Parathyroid adenoma (tissue), 2 donors: Measurements from ENCODE around the gene MREG.
"Not testable (repeated sequence)": the region's sequence is repeated elsewhere in the genome, so short reads cannot be mapped to it uniquely, and the experiment has no call there.

Source experiments
- H2AFZ ChIP-seq: fragments of 300-600 bp; sonication (generic); one replicate; pipeline ENCODE4 v1.7.0; 2017; ENCODE audit warnings: antibody characterized with exemption, mild to moderate bottlenecking
- H3K27ac ChIP-seq: fragments of 300-600 bp; sonication (generic); one replicate; pipeline ENCODE4 v1.7.0; 2017
- H3K27me3 ChIP-seq: fragments of 300-600 bp; sonication (generic); one replicate; pipeline ENCODE4 v1.7.0; 2017; ENCODE audit warnings: low read length; ENCODE audit not compliant: control insufficient read depth, insufficient read depth
- H3K36me3 ChIP-seq: fragments of 300-600 bp; sonication (generic); one replicate; pipeline ENCODE4 v1.7.0; 2017; ENCODE audit warnings: low read length; ENCODE audit not compliant: control insufficient read depth, insufficient read depth
- H3K4me1 ChIP-seq: fragments of 300-600 bp; sonication (generic); one replicate; pipeline ENCODE4 v1.7.0; 2017; ENCODE audit warnings: control low read depth
- H3K4me2 ChIP-seq: fragments of 300-600 bp; sonication (generic); one replicate; pipeline ENCODE4 v1.7.0; 2017; ENCODE audit warnings: low read length
- H3K4me3 ChIP-seq: fragments of 300-600 bp; sonication (generic); one replicate; pipeline ENCODE4 v1.7.0; 2017; ENCODE audit warnings: low read depth, low read length
- H3K79me2 ChIP-seq: fragments of 300-600 bp; sonication (generic); one replicate; pipeline ENCODE4 v1.7.0; 2017; ENCODE audit warnings: control low read depth
- H3K9ac ChIP-seq: fragments of 300-600 bp; sonication (generic); one replicate; pipeline ENCODE4 v1.7.0; 2017; ENCODE audit warnings: mild to moderate bottlenecking
- H3K9me3 ChIP-seq: fragments of 300-600 bp; sonication (generic); one replicate; pipeline ENCODE4 v1.7.0; 2017; ENCODE audit warnings: low read length; ENCODE audit not compliant: control insufficient read depth
- CTCF ChIP-seq: fragments of 300-600 bp; sonication (generic); IDR thresholded peaks from one replicate; pipeline ENCODE4 v1.7.0; 2017; ENCODE audit warnings: antibody characterized with exemption, mild to moderate bottlenecking
- donor health status: primary hyperparathyroidism.

MREG gene

GRCh38 chr2:216012830-216013079 is 596 bp downstream of the MREG start:
- H3K4me1 ChIP-seq, result no peaks in the 10 kb centered on the region
- peak overlapping the region; percentile 56 for H3K4me3 ChIP-seq
- no peaks in the 10 kb centered on the region for H3K79me2 ChIP-seq
- H3K27ac ChIP-seq, result peak overlapping the region; percentile 3
- H3K27me3 ChIP-seq, result no peaks in the 10 kb centered on the region
- no peaks in the 10 kb centered on the region for H3K36me3 ChIP-seq
- no peaks in the 10 kb centered on the region for H3K9me3 ChIP-seq
- H3K4me2 ChIP-seq, result peak overlapping the region; percentile 70
- no peak for TF ChIP-seq CTCF
- H2AFZ ChIP-seq, result peak overlapping the region; percentile 96
- no peak overlapping the region for H3K9ac ChIP-seq

GRCh38 chr2:216012133-216012829 is 1.1 kb downstream of the MREG start:
- Histone ChIP-seq H2AFZ (peak overlapping the region; percentile 96), H3K27ac (peak overlapping the region; percentile 33), H3K9me3 (no peaks in the 10 kb centered on the region), H3K27me3 (no peaks in the 10 kb centered on the region), H3K79me2 (no peaks in the 10 kb centered on the region), H3K36me3 (no peaks in the 10 kb centered on the region), H3K9ac (no peak overlapping the region), H3K4me2 (peak overlapping the region; percentile 70), H3K4me1 (no peaks in the 10 kb centered on the region), H3K4me3 (peak overlapping the region; percentile 56)
- no peak for TF ChIP-seq CTCF

- H3K4me3 ChIP-seq, H3K27me3 ChIP-seq, H3K9me3 ChIP-seq, H3K36me3 ChIP-seq, H3K27ac ChIP-seq, H2AFZ ChIP-seq, H3K4me1 ChIP-seq, H3K4me2 ChIP-seq, H3K79me2 ChIP-seq, H3K9ac ChIP-seq: not testable (repeated sequence)
These were observed 4.1 kb downstream of the MREG start for GRCh38 chr2:216009215-216009614.

GRCh38 chr2:216008387-216008786 is 5.0 kb downstream of the MREG start:
- Histone ChIP-seq H3K9me3 (no peaks in the 10 kb centered on the region), H2AFZ (no peak overlapping the region), H3K27me3 (no peaks in the 10 kb centered on the region), H3K9ac (no peak overlapping the region), H3K4me3 (no peak overlapping the region), H3K27ac (no peak overlapping the region), H3K79me2 (no peaks in the 10 kb centered on the region), H3K4me2 (no peak overlapping the region), H3K4me1 (no peaks in the 10 kb centered on the region), H3K36me3 (no peaks in the 10 kb centered on the region)
- TF ChIP-seq CTCF, result no peak

GRCh38 chr2:216006164-216006663 is 7.1 kb downstream of the MREG start:
- H3K4me3 ChIP-seq, result no peak overlapping the region
- H3K9ac ChIP-seq, result no peak overlapping the region
- no peaks in the 10 kb centered on the region for H3K79me2 ChIP-seq
- no peaks in the 10 kb centered on the region for H3K36me3 ChIP-seq
- H3K4me1 ChIP-seq, result peaks cover 1% of the 10 kb centered on the region
- H2AFZ ChIP-seq, result no peak overlapping the region
- H3K9me3 ChIP-seq, result no peaks in the 10 kb centered on the region
- no peak overlapping the region for H3K27ac ChIP-seq
- no peaks in the 10 kb centered on the region for H3K27me3 ChIP-seq
- TF ChIP-seq CTCF, result no peak
- H3K4me2 ChIP-seq, result no peak overlapping the region
